Measurements from ENCODE around the gene SCPEP1. TPM values are rescaled to one million over a fixed set of nuclear protein-coding genes. Genes with fewer than 3 reads are reported as not detected.

The SCPEP1 gene
- total and polyA plus RNA-seq, 2 donors from 2014 or later, result 64.0 to 130 TPM

GRCh38 chr17:56943505-56944125 is 34.3 kb upstream of the SCPEP1 start:
- intact Hi-C loops (cut with DNase I), result loop anchor here (10.0 kb wide), 1 partner anchor 119 kb away; no protein-coding TSS in a partner anchor
- Histone ChIP-seq H3K9me3 (ENCODE audit: control insufficient read depth in 2 of 3, insufficient read depth in 1 of 3, low read length in 3 of 3) (no peaks in the 10 kb centered on the region), H3K27ac (ENCODE audit: low read depth in 2 of 2, low read length in 2 of 2) (no peak overlapping the region), H3K4me1 (ENCODE audit: control insufficient read depth in 2 of 3, insufficient read depth in 2 of 3, low read depth in 1 of 3, low read length in 3 of 3) (no peaks in the 10 kb centered on the region), H3K9ac (ENCODE audit: low read length in 3 of 3) (no peak overlapping the region), H3K36me3 (ENCODE audit: control insufficient read depth in 2 of 3, insufficient read depth in 3 of 3, low read length in 3 of 3) (peaks cover 3 to 18% (median 13%) of the 10 kb centered on the region in 3 donors), H3K4me3 (ENCODE audit: low read length in 3 of 3) (no peak overlapping the region), H3K27me3 (ENCODE audit: control insufficient read depth, insufficient read depth, low read length) (no peaks in the 10 kb centered on the region)
- no peak for TF ChIP-seq CTCF (IDR thresholded peaks at IDR 0.05; ENCODE audit: borderline replicate concordance, extremely low read depth, insufficient read depth)
- FAIRE-seq (no peak), DNase-seq (no peak)

GRCh38 chr17:56945938-56946505 is 31.9 kb upstream of the SCPEP1 start:
- FAIRE-seq (no peak), DNase-seq (no peak)
- Histone ChIP-seq H3K27ac (ENCODE audit: low read depth in 2 of 2, low read length in 2 of 2) (no peak overlapping the region), H3K27me3 (ENCODE audit: control insufficient read depth, insufficient read depth, low read length) (no peaks in the 10 kb centered on the region), H3K4me1 (ENCODE audit: control insufficient read depth in 2 of 3, insufficient read depth in 2 of 3, low read depth in 1 of 3, low read length in 3 of 3) (peaks cover 0 to 2% (median 0%) of the 10 kb centered on the region in 3 donors), H3K9me3 (ENCODE audit: control insufficient read depth in 2 of 3, insufficient read depth in 1 of 3, low read length in 3 of 3) (no peaks in the 10 kb centered on the region), H3K36me3 (ENCODE audit: control insufficient read depth in 2 of 3, insufficient read depth in 3 of 3, low read length in 3 of 3) (peaks cover 4 to 24% (median 20%) of the 10 kb centered on the region in 3 donors), H3K4me3 (ENCODE audit: low read length in 3 of 3) (no peak overlapping the region), H3K9ac (ENCODE audit: low read length in 3 of 3) (no peak overlapping the region)
- intact Hi-C loops (cut with DNase I), result loop anchor here (10.0 kb wide), 1 partner anchor 121 kb away; no protein-coding TSS in a partner anchor
- TF ChIP-seq CTCF (IDR thresholded peaks at IDR 0.05; ENCODE audit: borderline replicate concordance, extremely low read depth, insufficient read depth), result no peak

- Histone ChIP-seq H3K4me1 (ENCODE audit: control insufficient read depth in 2 of 3, insufficient read depth in 2 of 3, low read depth in 1 of 3, low read length in 3 of 3) (peaks cover 0 to 2% (median 0%) of the 10 kb centered on the region in 3 donors), H3K27me3 (ENCODE audit: control insufficient read depth, insufficient read depth, low read length) (no peaks in the 10 kb centered on the region), H3K9ac (ENCODE audit: low read length in 3 of 3) (no peak overlapping the region), H3K9me3 (ENCODE audit: control insufficient read depth in 2 of 3, insufficient read depth in 1 of 3, low read length in 3 of 3) (no peaks in the 10 kb centered on the region), H3K27ac (ENCODE audit: low read depth in 2 of 2, low read length in 2 of 2) (no peak overlapping the region), H3K4me3 (ENCODE audit: low read length in 3 of 3) (no peak overlapping the region), H3K36me3 (ENCODE audit: control insufficient read depth in 2 of 3, insufficient read depth in 3 of 3, low read length in 3 of 3) (peaks cover 4 to 20% (median 15%) of the 10 kb centered on the region in 3 donors)
- intact Hi-C loops (cut with DNase I), result loop anchor here (10.0 kb wide), 1 partner anchor 123 kb away; no protein-coding TSS in a partner anchor
- no peak for FAIRE-seq
- no peak for DNase-seq
- TF ChIP-seq CTCF (IDR thresholded peaks at IDR 0.05; ENCODE audit: borderline replicate concordance, extremely low read depth, insufficient read depth), result no peak
Measured at GRCh38 chr17:56947741-56948140, 30.2 kb upstream of the SCPEP1 start.
